ENCODE measurements around the gene HSD3B2.
"Not testable (repeated sequence)": the region's sequence is repeated elsewhere in the genome, so short reads cannot be mapped to it uniquely, and the experiment has no call there.

Gene HSD3B2

DNA sequence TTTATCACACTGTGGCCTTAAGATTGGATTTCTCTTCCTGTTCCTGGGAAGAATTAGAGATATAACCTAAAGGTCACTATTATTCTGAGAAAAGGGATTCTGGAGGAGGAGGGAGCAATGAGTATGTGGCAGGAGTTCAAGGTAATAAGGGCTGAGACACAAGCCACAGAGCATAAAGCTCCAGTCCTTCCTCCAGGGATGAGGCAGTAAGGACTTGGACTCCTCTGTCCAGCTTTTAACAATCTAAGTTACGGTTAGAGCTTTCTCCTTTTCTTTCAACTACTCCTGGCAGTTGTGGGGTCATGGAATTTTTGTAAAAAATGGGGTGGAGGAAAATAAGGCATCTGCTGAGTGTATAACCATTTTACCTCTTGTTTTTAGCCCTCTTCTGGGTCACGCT, at the start of gene HSD3B2:
TSS of gene HSD3B2 (plus strand) at position 201 of the 400 bp plus-strand sequence. CDS start 270 bp downstream, outside the sequence.
- in situ Hi-C loops (cut with HindIII; ENCODE audit: low sequenced_read_pairs), result no loop called here

DNA sequence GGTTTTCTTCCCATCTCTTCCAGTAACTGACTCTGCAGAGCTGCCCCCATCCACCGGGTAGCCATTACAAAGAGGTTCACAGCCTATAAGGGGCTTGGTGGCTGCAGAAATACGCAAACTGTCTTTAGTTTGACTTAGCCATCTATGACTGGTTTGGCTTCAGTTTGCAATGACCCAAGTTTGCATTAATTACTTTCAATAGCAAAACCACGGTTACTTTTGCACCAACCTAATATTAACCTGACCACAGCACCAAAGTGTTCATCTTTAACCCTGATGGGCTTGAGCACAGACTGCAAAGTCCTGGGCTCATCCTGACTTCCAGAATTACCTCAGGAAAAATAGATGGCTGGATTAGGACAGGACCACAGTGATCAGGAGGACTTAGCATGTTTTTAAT, 48.5 kb upstream of the HSD3B2 start:
- in situ Hi-C loops (cut with HindIII; ENCODE audit: low sequenced_read_pairs), result no loop called here

DNA sequence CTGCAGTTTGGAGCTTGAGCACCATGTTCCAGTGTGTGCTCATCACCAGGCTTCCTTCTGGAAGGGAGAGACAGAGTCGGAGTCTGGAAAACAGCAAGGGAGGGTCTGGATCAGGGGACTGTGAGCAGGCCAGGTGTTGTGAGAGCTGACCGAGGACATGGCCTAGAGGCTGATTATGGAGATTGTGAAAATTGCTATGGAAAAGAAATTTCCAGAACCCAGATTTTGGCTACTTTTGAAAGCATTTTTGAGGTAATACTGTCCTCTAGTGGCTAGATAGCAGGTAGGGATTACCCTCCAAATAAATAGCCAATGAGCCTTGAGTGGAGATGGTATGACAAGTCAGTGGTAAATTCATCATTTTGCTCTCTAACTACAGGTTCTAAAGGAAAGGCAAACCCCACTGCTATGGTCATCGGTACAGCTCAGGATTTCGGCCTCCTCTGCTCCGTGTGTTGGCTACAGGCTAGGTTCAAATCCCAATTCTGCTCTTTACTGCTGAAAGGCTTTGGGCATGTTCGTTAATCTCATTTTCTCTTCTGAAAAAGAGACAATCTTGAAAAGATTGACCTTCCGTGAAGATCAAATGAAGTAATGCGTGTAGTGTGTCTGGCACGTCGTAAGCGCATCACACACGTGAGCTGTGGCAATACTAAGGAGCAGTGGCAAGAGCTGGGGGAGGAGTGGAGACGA, 47.4 kb upstream of the HSD3B2 start:
- in situ Hi-C loops (cut with HindIII; ENCODE audit: low sequenced_read_pairs), result no loop called here

DNA sequence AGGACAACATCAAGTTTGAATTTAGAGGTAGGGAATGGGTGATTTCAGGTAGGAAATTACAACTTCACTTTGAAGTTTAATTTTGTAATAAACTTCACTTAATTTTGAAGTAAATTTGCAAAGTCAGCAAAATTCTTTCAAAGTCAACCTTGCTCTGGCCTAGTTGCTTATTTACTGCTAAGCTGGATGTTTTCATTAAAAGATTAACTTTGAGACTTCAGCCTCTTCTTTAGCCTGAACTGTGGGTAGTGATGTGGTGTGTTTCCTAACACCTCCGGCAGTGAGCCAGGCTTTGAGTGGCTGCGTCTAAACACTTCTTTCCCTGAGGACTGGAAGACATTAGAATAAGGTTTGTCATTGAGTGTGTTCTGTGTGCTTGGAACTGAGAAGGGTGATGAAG, 46.4 kb upstream of the HSD3B2 start, which contains the start of gene HAO2:
TSS of gene HAO2 (plus strand) at position 232 of the 400 bp plus-strand sequence. CDS start 12,301 bp downstream, outside the sequence.
- in situ Hi-C loops (cut with HindIII; ENCODE audit: low sequenced_read_pairs), result no loop called here

DNA sequence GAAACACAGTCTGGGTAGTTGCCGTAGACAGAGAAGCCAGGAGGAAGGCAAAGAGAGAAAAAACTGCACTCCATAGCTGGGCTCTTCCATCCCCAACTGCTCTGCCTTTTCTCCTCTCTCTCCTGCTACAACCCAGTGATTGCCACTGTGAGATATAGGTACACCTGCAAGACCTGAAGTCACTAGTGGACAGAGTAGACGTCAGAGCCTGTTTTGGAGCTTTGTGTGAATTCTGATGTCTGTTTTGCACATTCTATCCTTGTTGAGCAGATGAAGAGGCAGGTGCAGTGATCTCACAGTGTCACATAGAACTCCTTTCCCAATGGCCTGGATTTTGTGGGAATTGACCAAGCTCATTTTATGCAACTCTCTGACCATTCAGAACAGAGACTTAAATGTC, 44.2 kb upstream of the HSD3B2 start:
- in situ Hi-C loops (cut with HindIII; ENCODE audit: low sequenced_read_pairs), result no loop called here

DNA sequence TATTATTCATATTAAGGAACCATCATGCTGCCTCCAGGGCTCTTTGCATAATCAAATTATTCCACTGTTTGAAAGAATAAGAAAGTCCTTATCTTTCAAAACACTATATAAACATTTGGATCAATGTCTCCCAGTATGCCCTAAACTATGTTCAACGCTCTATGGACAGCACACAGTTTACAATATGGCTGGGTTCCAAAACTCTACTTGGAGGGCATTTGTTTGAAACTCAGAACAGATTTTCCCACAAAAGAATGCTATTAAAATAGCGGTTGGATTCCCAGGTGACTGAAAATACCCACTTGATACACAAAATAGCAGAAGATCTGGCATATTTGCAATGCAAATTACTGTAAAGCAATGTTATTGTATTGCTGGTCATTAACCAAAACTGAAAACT, 43.1 kb upstream of the HSD3B2 start:
- in situ Hi-C loops (cut with HindIII; ENCODE audit: low sequenced_read_pairs), result no loop called here

DNA sequence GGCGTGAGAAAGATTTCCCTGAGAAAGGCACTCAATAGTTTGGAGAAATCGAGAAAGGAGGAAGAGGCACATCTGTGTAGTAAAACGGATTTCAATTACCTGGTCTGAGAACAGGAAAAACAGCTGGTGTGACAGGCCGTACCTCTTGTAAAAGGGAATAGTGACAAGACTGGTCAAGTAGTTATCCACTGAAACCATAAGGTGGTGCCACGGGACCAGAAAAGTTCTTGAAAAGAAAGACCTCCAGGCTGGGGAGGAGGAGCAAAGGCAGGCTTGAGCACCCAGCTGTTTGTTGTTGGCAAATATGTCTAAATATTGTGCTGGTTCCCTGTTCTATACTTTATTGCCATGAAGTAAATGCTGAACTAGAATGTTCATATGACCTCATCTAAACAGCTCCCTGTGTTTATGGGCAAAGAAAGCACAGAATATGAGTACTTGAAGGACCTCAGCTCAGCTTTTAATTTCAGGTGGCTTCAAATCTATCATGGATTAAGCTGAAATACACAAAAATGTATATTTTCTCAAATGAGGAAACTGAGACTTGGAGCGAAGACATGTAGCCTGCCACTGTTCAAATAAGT, 42.4 kb upstream of the HSD3B2 start:
- in situ Hi-C loops (cut with HindIII; ENCODE audit: low sequenced_read_pairs), result no loop called here

DNA sequence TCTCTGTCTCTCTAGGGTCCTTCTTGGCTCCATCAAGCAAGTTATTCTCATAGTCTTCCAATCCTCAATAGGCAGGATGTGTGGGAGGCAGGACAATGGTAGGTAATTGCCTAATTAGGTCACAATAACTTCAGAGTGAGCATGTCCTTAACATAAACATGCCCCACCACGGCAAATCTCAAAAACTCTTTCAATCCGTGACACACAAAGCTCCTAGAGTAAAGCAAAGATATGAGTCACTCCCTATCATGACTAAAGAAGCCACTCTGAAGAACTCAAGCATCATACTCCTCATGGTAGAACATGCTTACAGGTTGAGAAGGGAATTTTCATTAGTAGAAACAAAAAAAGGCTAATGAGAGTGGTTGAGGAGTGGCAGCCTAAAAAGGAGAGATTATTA, 41.5 kb upstream of the HSD3B2 start:
- in situ Hi-C loops (cut with HindIII; ENCODE audit: low sequenced_read_pairs), result no loop called here

DNA sequence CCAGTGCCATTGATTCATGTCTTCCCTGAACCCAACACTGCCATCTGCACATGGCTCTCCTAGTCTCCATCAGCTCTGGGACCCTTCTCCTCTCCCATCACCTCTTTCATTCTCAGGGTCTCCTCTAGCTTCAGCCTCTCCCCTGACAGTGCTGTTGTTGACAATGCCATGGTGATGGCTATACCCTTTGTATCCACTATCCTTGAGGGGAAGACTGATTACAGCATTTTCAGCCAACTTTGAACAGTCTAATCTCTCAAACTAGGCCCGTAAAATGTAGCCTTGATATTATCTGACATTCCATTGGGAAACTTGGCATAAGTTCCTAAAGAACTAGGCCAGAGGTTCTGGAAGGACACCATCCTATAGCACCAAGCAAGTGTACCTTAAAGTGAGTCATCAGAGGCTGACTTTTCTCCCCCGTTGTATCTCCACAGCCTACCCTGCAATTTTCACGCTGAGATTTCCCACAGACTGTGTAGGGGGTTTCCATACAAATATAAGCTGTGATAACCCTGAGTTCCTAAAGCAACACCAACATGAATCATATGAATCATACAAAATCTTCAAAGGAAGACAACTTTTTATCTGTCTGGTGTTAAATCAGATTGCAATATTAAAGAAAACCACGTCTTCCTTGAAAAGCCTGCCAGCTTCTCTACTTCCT, 40.6 kb upstream of the HSD3B2 start:
- in situ Hi-C loops (cut with HindIII; ENCODE audit: low sequenced_read_pairs), result no loop called here

DNA sequence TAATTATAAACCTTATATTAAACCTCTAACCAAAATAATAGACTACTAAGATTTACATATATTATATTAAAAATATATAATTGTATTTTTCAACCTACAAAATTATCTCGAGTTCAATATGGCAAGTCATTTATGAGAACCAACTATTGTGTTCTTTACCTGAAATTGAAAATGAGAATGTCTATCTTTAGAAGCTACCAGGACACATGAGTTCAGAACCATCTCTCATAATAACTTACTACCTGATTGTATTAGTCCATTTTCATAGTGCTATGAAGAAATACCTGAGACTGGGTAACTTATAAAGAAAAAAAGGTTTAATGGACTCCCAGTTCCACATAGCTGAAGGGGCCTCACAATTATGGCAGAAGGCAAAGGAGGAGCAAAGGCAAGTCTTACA, 39.6 kb upstream of the HSD3B2 start:
- in situ Hi-C loops (cut with HindIII; ENCODE audit: low sequenced_read_pairs), result no loop called here

DNA sequence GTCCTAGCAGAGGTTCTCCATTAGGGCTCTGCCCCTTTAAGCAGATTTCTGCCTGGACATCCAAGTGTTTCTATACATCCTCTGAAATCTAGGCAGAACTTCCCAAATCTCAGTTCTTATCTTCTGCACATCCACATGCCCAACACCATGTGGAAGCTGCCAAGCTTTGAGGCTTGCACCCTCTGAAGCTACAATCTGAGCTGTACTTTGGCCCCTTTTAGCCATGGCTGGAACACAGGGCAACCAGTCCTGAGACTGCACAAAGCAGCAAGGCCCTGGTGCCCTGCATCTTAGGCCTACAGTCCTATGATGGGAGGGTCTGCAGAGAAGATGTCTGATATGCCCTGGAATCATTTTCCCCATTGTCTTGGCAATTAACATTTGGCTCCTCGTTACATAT, 38.4 kb upstream of the HSD3B2 start:
- in situ Hi-C loops (cut with HindIII; ENCODE audit: low sequenced_read_pairs), result no loop called here

DNA sequence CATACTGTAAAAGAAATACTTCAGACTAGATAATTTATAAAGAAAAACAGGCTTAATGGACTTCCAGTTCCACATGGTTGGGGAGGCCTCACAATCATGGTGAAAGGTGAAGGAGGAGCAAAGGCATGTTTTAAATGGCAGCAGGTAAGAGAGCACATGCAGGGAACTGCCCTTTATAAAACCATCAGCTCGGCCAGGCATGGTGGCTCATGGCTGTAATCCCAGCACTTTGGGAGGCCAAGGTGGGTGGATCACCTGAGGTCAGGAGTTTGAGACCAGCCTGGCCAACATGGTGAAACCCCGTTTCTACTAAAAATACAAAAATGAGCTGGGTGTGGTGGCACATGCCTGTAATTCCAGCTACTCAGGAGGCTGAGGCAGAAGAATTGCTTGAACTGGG, 37.4 kb upstream of the HSD3B2 start:
- in situ Hi-C loops (cut with HindIII; ENCODE audit: low sequenced_read_pairs), result not testable (repeated sequence)

DNA sequence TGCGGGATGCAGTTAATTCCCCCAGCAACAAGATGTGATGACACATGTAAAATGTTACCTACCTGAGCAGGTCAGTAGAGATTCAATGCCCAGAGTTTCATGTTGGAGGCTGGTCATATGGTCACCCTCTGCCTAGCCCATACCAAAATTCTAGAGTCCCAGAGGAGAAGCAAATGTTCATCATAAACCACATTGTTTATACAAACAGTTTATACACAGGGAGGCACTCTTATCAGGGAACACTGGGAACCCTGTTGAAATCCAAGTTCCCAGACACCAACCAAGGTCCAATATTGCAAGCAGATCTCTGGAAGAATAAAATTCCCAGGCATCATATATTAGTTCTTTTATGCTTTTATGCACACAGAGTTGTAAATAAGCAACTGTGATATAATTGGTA, 35.8 kb upstream of the HSD3B2 start:
- in situ Hi-C loops (cut with HindIII; ENCODE audit: low sequenced_read_pairs), result no loop called here

DNA sequence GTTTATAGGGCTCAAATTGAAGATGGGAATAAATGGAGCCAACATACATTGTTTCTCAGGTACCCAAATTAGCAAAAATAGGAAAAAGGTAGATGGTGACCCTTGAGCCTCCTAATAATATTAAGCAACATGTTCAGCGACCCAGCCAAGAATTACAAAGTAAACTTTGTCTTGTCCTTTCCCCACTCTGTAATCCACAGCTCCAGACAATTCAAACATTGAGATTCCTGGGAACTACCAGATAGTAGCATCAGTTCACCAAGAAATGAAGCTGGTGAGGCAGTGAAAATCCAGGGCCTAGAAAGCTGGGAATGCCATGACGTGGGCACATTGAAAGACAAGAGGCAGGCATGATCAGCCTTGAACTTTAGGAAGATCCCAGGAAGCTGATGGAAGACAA, 34.6 kb upstream of the HSD3B2 start:
- in situ Hi-C loops (cut with HindIII; ENCODE audit: low sequenced_read_pairs), result no loop called here

DNA sequence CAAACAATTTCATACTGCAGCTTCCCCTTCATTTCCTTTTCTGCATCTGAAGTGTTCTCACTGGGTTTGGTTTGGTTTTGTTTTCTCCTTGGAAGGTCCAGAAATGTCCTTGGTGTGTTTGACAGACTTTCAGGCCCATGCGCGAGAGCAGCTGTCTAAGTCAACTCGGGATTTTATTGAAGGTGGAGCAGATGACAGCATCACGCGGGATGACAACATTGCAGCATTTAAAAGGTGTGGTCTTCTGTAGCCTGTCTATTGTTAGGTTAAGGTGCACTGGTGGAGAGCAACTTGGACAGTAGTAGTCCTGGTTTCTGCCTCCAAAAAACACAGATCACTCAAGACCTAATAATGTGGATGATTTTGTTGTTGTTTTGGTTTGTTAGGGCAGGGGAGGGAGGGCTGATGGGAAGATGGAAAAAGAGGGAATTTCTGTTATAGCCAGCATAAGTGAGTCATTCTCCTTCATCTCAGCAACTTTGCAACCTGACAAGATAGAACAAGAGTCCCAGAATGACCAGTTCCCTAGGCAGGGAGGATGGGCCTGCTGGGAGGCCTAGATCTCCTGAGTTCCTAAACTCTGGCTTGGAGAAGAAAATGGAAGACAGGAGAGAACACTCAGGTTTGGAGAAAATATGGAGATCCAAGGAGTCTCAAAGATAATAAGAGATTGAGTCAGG, 33.8 kb upstream of the HSD3B2 start:
- in situ Hi-C loops (cut with HindIII; ENCODE audit: low sequenced_read_pairs), result no loop called here

DNA sequence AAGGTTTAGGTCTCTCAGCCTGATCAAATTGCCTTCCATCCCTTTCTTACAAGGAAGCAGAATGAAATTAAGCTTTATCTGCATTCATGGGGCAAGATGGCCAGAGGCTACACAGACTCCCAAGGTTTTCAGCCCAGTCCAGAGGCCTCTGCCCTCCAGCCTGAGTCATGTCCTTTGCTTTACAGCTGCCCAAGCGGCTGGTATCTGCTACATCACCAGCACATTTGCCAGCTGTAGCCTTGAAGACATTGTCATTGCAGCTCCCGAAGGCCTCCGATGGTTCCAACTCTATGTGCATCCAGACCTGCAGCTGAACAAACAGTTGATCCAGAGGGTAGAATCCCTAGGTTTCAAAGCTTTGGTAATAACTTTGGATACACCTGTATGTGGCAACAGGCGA, 30.4 kb upstream of the HSD3B2 start:
- in situ Hi-C loops (cut with HindIII; ENCODE audit: low sequenced_read_pairs), result no loop called here

DNA sequence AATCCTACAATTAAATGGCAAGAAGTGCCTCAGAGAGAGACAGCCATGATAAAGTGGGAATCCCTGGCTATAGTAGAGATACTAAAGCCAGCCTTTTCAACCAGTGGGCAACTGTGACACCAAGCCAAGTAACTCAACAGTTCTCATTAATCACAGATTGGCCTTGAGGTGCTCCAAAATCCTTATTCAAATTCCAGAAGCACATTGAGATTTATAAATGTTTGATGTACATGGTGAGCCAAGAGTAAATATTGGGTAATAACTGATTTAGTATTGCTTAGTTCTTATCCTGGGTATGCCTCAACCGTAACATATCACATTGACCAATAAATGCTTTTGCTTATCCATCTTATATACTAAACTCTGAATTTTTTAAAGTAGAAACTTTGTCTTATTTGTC, 29.3 kb upstream of the HSD3B2 start:
- in situ Hi-C loops (cut with HindIII; ENCODE audit: low sequenced_read_pairs), result no loop called here

DNA sequence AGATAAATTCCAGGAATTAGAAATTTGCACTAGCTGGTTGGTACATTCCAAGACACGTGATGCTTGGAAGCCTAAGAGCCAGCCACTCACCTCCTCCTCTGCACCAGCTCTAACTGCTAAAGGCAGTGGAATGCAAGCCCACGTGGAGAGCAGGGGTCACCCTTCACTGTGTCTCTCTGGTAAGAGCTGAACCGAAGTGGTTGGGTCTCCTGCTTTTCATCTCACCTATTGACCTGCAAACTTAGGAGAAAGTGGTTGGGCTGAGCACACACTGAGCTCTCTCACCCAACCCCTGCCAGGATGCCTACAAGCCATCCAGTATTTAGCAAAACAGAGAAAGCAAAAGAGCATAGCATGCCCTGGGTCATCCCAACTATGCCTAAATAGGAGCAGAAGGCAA, 27.1 kb upstream of the HSD3B2 start:
- in situ Hi-C loops (cut with HindIII; ENCODE audit: low sequenced_read_pairs), result no loop called here

DNA sequence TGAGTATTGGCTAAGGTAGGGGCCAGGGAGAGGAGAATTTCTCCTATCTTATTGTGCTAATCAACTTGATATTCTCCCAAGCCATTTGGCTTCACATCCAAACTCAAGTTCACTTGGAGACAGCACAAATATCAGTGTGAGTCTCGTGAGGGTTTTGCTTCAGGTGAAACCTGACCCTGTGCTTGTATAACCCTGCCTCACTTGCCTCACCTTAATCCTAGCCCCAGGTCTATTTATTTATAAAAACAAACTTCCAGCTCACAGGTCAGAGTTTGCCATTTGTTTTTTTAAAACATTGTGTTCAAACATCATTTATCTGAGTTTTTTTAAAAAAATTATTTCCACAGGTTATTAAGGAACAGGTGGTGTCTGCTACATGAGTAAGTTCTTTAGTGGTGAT, 26.5 kb upstream of the HSD3B2 start:
- in situ Hi-C loops (cut with HindIII; ENCODE audit: low sequenced_read_pairs), result no loop called here

DNA sequence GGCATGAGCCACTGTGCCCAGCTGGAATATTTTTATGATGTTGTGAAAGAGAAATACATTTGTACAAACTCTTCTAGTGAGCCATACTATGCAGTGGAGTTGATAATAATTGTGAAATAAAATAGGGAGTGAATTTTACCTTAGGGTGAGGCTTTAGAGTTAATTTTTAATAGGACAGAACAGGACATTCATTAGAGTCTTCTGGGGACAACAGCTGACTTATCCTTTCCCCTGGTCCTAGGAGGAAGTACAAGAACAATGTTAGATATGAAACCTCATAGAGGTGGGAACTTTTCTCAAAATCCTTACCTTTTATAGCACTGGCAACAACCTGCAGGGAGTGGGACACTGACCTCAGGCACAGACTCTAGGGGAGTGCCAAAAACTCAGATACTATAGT, 24.4 kb upstream of the HSD3B2 start:
- in situ Hi-C loops (cut with HindIII; ENCODE audit: low sequenced_read_pairs), result no loop called here

DNA sequence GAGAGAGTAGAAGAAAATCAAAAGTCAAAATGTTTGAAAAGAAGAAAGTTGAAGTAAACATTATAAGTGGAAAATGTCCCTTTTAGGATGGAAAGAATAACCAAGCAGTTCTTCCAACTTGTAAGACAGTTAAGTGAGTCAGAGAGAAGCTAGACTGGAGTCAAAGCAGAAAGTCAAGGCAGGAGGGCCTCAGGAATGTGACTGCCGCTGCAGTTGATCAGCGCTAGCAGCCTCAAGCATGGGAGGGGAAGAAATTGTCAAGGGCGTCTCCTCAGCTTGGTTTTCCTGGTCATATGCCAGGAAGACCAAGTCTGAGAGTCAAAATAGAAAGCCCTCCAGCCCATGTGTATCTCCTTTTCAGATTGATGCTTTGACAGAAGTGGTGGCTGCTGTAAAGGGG, 23.2 kb upstream of the HSD3B2 start:
- in situ Hi-C loops (cut with HindIII; ENCODE audit: low sequenced_read_pairs), result no loop called here

DNA sequence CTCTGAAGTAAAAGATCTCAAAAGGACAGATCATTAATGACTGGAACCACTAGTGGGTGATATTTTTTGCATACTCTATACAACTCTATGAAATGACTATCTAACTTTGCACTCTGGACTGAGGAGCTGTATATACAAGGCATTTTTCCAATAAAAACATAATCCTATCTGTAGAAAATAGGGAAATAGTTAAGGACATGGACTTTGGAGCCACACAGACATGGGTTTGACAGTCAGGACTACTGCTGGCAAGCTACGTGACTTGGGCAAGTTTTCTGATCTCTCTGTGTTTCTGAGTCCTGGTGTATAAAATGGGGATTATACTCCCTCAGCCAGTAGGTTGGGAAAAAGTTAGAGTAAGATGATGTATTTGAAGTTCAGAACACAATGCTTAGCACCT, 20.9 kb upstream of the HSD3B2 start:
- in situ Hi-C loops (cut with HindIII; ENCODE audit: low sequenced_read_pairs), result no loop called here

All from DLD1 (cell line).